ENCODE data around the gene TBC1D23.

- TF ChIP-seq, protein P1, sequence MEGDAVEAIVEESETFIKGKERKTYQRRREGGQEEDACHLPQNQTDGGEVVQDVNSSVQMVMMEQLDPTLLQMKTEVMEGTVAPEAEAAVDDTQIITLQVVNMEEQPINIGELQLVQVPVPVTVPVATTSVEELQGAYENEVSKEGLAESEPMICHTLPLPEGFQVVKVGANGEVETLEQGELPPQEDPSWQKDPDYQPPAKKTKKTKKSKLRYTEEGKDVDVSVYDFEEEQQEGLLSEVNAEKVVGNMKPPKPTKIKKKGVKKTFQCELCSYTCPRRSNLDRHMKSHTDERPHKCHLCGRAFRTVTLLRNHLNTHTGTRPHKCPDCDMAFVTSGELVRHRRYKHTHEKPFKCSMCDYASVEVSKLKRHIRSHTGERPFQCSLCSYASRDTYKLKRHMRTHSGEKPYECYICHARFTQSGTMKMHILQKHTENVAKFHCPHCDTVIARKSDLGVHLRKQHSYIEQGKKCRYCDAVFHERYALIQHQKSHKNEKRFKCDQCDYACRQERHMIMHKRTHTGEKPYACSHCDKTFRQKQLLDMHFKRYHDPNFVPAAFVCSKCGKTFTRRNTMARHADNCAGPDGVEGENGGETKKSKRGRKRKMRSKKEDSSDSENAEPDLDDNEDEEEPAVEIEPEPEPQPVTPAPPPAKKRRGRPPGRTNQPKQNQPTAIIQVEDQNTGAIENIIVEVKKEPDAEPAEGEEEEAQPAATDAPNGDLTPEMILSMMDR (IDR thresholded peaks at IDR 0.05; ENCODE audit: low read length), result no peak
- TF ChIP-seq EZH2 (IDR thresholded peaks at IDR 0.05; ENCODE audit: borderline replicate concordance, low read length), result no peak
These were observed 38.2 kb downstream of the TBC1D23 start for GRCh38 chr3:100299016-100299415.
